Mesenteric fat pad (tissue), 1 donor: ENCODE measurements around the gene MTHFD1. TPM values are rescaled to one million over a fixed set of nuclear protein-coding genes. Genes with fewer than 3 reads are reported as not detected.

ENCODE experiments used
- DNase-seq: peaks from one replicate; pipeline ENCODE4 v3.0.0-alpha.2; 2020; ENCODE audit warnings: low spot score
- total RNA-seq: library from RNA; stranded (reverse); fragmentation: NEBNext Ultra II Directional; extraction: Animal tissue kit (Norgen Biotek cat#: 25700); gene quantifications from one replicate; pipeline ENCODE4 v1.2.1, GENCODE V29; 2021
- donor health status: DM: yes; HTN: yes; CAD: no.

MTHFD1 gene
- total RNA-seq, 1 donor from 2014 or later, result 161 TPM

DNA sequence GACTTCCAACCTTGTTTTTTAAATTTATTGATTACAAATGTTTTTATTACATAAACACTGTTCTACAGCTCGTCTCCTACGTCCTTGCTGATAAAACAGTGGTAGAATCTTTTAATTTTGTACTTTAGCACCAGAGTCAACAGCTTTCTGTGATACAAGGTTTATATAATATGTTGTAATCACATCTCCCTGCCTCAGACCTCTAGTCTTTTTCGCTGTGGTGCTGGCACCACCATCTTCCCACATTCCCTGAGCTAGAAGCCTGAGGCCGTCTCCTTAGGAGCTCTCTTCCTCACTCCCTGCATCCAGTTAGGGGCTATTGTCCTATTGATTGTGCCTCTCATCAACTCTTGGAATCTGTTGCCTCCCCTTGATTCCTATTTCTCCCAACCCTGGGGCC is 17.1 kb downstream of the MTHFD1 start:
- DNase-seq, result no peak

DNA sequence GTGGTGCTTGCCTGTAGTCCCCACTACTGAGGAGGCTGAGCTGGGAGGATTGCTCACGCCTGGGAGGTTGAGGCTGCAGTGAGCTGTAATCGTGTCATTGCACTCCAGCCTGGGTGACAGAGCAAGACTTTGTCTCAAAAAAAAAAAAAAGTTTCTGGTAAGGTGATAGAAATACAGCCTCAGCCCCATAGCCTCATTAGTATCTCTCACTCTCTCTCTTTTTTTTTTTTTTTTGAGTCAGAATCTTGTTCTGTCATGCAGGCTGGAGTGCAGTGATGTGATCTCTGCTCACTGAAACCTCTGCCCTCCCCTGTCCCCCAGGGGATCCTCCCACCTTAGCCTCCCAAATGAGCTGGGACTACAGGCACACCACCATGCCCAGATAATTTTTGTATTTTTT is 19.2 kb downstream of the MTHFD1 start:
- DNase-seq, result no peak

DNA sequence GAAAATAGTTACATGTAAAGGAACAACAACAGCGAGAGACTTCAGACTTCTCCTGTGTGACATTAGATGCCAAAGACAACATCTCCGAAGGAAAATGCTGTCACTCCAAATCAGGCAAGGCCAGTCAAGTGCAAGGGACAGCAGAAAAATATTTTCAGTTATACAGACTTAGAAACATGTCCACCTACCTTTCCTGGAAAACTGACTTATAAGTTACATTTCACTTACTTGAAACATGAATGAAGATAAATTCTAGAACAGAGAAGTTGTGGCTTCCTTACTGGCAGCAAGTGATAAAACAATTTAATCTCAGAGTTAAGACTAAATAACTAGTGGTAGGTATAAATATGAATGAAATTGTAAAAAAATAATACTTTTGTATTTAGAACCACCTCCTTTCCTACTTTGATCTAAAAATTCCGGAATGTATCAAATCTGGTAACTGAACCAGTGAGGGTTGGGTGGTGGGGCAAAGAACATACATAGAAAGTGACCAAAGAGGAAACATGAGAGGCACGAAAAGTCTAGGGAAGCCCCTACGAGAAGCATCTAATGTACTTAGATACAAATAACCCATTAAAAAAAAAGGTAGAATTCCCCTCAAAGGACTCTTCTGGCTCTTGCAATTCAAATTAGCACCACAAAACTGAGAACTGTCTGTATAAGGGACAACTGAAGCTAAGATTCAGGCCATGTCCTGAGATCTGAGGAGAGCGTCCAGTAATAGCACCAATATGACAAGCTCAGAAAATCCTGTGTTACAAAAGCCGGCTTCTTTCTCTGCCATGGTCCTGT is 21.2 kb downstream of the MTHFD1 start:
- no peak for DNase-seq

DNA sequence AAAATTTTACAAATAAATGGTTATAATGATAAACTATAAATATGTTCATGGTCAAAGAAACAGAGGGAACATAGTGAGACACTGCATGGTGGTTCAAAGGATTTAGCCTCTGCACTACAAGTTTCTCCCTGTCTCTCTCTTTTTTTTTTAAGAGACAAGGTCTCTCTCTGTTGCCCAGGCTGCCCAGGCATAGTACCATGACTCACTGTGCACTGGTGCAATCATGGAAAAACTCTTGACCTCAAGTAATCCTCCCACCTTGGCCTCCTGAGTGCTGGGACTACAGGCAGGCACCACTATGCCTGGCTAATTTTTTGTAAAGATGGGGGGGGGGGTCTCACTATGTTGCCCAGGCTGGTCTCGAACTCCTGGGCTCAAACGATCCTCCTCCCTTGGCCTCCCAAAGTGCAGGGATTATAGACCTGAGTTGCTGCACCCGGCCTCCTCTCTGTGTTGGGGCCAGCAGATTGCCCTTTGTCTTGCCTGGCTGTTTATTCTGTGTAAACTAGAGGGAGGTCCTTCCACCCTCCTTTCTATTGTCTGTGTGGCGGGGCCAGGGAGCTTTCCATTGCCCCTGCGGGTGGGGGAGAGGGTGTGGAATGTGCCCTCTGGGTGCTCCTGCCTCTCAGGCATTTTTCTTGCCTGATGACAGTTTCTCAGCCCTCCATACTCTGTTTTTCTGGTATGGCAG is 22.1 kb downstream of the MTHFD1 start:
- DNase-seq, result no peak

DNA sequence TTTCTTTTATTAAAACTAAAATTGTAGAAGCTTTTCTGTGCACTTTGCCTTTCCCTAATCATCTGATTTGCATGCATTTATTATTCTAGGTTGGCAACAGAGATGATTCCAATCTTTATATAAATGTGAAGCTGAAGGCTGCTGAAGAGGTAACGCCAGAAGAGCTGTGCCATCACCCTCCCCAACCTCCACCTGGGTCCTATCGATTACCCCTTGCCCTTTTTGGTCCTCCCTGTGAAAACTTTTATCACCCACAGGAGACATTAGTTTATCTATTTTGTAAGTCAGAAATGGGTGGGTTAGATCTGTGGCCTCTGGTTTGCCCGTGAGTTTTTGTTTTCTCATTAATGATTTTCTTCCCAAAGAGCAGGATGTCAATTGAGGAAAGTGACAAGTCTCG is 22.8 kb downstream of the MTHFD1 start:
- no peak for DNase-seq

DNA sequence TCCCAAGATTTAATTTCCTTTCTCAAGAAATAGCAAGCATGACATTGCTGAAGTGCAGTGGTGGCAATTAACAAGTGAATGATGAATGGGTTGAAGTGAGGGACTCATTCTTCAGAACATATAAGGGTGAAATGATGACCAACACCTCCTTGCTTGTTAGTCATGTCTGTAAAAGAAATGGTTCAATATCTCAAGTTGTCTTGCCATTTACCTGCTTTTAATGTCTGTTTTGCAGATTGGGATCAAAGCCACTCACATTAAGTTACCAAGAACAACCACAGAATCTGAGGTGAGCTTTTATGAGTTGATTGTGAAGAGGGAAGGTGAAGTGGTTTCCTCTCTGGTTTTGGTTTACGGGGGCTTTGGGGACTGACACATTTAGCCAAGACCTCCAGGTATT is 24.1 kb downstream of the MTHFD1 start:
- DNase-seq, result no peak

DNA sequence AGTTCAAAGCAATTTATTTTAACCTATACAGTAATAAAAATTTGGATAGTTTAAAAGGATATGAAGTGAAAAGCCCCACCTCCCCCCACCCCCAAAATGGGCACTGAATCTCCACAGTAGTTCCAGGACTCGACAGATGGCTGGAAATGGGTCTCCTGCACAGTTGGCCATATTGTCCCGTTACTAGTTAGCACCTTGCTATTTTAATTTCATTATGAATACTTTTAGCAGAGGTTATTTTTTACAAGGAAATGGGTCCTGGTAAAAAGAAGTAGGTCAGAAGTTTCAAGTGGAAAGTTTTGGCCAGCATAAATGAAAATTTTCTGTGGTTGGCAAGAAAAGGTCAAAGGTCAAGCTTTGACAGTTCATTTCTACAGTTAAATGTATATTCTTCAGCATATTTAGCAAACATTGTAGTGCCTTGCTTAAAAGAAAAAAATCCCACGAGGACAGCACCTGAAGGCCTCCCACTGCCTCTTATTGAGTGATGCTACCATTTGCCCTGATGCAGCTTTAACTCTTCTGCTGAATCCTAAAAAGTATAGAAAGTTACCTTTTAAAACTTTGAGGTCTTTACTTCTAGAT is 28.3 kb downstream of the MTHFD1 start:
- no peak for DNase-seq

DNA sequence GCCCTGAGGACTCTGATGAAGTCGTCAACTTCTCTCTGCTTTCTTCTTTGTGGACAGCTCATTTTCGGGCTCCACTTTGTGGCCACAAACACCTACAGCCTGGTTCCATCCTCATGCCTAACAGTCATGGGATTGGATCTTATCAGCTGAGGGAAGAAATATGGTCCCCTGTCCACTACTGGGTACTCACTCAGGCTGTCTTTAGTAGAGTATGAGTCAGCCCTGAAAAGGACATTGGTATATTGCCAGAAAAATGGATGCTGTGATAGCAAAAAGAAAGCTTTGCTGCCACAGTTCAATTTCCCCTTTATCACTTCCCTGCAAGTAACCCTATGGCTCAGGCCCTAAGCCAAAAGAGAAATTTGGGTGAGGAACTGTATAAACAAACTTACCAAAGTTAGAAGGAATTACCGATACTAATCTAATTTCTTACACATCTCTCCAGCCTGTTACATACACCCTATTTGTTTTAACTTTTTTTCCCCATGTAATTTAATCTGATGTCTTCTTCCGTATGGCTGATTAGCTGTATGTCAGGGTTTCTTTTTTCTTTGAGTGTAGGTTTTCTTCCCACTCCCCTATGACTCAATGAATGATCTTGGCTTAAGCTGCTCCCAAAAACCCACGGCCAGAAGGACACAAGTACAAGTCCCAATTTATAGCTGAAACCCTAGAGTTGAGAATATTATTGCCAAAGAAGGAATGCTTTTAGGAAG is 29.1 kb downstream of the MTHFD1 start:
- no peak for DNase-seq

DNA sequence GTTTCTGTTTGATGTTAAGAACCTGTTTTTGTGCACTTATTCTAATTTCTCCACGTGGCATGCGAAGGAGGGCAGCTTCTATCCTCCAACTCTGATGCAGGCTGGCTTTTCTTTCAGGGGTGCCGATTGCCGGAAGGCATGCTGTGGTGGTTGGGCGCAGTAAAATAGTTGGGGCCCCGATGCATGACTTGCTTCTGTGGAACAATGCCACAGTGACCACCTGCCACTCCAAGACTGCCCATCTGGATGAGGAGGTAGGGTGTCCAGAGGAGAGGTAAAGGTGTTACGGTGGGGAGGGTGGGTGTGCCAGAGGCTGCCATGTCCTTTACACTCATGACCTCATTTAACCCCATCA is 29.6 kb downstream of the MTHFD1 start:
- DNase-seq, result no peak

DNA sequence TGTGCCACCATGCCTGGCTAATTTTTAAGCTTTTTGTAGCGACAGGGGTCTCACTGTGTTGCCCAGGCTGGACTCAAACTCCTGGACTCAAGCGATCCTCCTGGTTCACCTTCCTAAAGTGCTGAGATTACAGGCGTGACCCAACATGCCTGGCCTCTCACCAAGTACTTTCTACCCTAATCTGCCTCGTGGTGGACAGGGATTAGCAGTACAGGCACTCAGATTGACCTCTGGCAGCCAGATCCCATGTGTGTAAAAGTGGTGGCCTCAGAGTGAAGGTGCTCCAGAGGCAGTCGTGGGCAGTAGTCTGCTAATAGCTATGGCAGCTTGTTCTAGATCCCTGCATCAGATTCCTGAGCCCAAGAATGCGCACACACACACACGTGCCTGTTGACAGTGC is 30.9 kb downstream of the MTHFD1 start:
- no peak for DNase-seq

DNA sequence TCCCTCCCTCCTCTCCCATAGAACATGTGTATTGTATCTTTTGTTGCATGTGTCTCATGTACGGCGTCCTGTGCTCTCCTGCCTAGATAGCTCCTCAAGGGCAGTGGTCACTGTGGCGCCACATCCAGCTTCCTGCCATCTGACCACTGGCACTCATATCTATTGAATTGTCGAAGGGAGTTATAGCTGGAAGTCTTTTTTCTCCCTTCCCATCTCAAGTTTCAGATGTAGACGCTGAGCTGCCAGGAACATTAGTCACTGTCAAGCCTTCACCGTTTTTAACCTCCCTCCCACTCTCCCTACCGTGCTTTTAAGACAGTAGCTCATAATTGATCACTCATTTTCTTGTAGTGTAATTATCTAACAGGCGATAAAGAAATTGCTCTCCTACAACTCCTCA is 33.0 kb downstream of the MTHFD1 start:
- DNase-seq, result no peak

DNA sequence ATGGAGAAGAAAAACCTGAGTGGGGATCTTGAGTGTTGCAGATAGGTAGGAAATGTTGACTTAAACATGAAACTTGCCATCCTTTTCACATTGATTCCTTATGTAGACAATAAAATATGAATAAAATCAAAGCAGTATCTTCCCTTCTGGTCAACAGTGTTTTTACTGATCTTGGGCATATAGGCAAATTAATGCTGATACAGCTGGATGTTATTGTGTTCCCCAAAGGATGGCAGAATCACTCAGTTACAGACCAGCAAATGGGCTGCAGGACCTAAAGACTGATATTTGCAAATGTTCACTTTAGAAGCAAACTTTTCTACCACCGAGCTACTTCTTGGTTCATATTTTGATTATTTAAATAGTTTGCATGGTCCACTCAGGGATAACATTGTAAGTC is 33.9 kb downstream of the MTHFD1 start:
- DNase-seq, result no peak

DNA sequence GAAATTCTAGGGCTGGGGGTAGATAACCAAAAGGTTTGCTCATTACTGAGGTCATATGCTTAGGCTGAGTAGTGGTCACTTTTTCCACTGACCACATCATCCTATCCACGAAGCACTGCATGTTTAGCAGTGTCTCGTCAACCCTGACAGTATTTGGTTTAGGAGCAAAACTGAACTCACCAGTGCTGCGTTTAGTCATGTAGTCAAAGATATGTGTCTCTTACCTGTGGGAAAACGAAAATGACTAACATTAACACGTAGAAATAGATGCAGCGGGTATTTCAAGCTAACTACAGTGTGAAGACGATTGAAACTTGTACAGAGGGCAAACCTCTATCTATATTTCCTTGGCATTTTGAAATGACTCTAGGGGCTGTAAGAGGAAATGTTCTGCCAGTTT is 34.6 kb downstream of the MTHFD1 start:
- DNase-seq, result no peak

DNA sequence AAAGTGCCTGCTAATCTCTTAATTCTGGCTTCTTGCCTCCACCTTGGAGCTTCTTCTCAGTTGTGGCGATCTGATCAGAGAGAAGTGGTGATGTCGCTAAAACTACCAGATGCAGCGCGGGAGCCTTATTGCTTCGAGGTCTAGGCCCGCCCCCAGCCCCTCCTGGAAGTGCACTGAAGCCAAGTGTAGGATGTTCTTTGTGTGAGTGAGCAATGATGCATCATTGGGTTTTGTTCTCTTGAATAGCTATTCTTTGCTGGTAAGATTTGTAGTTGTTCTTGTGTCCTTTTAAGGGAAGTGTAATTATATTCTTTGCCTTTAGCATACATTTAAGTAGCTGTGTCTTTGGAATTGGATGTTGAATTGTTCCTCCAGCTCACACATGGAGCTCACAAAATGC is 35.8 kb downstream of the MTHFD1 start:
- DNase-seq, result no peak

DNA sequence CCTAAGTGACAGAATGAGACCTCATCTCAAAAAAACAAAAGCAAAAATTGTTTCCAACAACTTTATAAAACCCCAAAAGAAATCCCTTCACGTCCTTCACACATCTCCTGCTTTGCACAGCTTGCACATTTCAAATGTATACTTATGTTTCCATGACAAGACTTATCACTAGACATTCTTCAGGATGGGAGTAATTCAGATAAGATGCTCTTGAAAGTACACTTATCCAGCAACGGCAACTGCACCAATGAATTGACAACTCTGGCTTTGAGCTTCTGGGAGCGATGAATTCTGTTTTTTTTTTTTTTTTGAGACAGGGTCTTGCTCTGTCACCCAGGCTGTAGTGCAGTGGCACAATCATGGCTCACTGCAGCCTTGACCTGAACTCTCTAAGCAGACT is 46.4 kb downstream of the MTHFD1 start:
- no peak for DNase-seq

DNA sequence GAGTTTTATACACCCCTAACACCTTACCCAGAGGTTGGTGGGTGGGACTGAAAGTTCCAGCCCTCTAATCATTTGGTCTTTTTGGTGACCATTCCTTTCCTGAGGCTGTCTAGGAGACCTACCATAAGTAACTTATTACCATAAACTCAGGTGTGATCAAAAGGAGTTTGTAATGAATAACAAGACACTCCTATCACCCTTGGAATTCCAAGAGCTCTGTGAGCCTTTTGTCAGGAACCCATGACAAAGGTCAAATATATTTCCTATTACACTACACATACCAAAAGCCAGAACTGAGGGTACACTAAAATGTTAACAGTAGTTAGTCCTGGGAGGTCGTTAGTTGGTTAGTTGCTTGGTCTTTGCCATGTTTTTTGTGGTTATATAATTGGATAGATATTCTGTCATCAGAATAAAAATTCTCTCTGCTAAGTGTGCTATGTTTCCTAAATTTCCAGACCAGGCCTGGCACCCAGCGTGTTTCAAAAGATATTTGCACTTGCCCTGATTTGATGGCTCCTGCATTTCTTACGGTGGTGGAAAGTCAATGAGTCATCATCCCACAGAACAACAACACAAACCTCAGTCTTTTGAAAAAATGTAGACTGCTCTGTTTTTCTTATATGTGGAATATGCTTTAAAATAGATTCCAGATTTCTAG is 50.2 kb downstream of the MTHFD1 start:
- no peak for DNase-seq

DNA sequence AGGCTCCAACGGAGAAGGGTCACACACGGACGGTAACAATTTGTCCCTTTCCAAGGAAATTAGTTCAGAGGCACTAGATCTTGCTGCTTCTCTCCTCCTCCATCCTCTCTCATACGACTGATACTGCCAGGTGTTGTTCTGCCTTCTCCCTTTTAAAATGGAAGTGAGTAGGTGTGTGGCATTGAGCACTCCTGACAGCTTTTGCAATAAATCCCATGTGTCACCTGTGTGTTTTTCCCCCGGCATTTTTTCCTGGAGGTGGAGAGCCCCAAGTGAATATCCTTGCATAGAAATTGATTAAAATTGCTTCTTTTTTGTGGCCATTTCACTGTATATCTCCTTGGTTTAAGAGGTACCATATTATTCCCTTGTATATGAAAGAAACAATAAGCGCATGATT is 51.0 kb downstream of the MTHFD1 start:
- no peak for DNase-seq

DNA sequence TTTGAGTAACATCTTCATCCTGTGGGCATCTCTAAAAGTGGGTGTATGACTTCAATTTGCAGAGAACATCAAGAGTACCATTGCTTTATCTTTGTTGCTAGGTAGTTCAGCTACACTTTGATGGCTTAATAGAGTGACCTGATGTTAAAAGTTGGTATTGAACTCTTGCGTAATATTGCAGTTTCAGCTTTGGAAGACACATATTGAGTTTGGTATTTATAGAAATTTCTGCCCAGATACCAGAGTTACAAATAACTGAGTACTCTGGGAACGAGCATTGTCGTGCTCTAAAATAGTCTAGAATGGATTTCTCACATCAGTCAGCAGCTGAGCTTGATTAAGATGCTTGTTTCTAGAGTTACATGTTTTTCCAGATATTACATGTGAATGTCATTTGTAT is 52.3 kb downstream of the MTHFD1 start:
- no peak for DNase-seq

DNA sequence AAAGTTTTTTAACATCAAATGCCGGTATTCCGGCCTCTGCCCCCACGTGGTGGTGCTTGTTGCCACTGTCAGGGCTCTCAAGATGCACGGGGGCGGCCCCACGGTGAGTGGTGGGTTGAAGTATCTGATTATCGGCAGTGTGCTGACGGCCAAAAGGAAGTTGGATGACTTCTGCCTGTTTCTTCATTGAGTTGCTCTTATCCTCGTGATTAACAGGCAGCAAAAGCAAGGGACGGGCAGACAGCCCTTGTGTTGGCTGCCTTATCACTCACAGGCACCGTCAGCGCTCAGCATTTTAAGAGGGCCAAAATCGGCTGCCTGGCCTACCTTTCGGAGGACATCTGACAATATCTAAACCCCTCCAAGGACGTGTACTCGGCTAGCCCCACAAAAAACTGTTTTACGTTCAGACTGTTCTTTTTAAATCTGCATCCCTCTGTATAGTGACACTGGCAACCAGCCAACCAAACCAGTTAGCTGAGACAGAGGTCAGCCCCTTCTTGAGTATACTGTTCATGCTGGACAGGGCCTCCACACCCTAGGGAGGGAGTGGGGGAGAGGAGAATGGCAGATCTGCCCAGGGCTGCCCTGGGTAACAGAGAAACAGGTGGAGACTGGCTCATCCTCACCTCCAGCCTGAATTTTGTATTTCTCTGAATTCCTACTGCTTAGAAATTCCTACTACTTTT is 54.3 kb downstream of the MTHFD1 start:
- no peak for DNase-seq

DNA sequence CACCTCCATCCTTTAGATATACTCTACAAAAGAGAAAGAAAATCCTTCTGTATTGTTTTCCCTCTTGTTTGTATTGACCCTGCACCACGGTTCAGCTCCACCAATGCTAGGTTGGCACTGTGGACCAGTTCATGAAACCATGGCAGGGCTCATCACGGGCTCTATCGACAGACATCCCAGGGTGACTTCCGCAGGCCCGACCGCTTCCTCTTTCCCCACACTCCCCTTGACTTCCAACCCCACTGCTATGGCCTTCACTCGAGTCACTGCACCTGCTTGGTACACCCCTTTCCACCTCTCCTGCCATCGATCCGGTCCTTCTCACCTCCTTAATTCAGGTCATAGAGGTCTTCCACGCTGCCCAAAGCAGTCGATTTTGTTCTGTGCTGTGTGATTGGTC is 56.0 kb downstream of the MTHFD1 start:
- no peak for DNase-seq
